ENCODE data around the gene CARMIL1.

DNA sequence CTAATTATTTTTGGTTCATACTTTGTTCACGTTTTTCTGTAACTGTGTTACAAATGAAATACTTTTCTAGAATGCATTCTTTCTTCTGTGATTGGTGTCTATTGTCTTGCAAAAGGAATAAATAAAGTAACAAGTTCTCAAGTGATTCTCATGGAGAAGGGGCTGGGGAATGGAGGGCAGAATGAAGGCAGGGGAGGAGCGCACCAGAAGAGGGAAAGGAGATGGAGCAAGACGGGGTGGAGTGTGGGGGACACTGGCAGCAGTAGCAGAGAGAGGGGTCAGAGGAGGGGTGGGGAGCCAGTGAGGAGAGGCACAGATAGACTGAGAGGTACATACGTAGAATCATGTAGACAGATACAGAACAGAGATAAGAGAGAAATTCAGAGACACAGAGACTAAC, 136.5 kb downstream of the CARMIL1 start:
- TF ChIP-seq, protein P1, sequence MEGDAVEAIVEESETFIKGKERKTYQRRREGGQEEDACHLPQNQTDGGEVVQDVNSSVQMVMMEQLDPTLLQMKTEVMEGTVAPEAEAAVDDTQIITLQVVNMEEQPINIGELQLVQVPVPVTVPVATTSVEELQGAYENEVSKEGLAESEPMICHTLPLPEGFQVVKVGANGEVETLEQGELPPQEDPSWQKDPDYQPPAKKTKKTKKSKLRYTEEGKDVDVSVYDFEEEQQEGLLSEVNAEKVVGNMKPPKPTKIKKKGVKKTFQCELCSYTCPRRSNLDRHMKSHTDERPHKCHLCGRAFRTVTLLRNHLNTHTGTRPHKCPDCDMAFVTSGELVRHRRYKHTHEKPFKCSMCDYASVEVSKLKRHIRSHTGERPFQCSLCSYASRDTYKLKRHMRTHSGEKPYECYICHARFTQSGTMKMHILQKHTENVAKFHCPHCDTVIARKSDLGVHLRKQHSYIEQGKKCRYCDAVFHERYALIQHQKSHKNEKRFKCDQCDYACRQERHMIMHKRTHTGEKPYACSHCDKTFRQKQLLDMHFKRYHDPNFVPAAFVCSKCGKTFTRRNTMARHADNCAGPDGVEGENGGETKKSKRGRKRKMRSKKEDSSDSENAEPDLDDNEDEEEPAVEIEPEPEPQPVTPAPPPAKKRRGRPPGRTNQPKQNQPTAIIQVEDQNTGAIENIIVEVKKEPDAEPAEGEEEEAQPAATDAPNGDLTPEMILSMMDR (conservative IDR thresholded peaks at IDR 0.05 in 1 of 2, IDR thresholded peaks at IDR 0.05 in 1 of 2; ENCODE audit: extremely low read depth in 1 of 2, insufficient read depth in 1 of 2, low read depth in 1 of 2, low read length in 2 of 2) = no peak
- no peak for TF ChIP-seq EZH2 (IDR thresholded peaks at IDR 0.05; ENCODE audit: borderline replicate concordance, low read length)
